Stimulated activated naive CD8-positive, alpha-beta T cell treated with anti-CD3 and anti-CD28 coated beads, Interleukin-15, Interleukin-2, amounts not matched to agents 100 ng/mL and 50 ng/mL, for 24 hours (primary cell): Measurements from ENCODE around the gene CSNK1G1.
A peak's percentile ranks its signal among the peaks of the same experiment; 100 is the strongest.
"Not testable (repeated sequence)": the region's sequence is repeated elsewhere in the genome, so short reads cannot be mapped to it uniquely, and the experiment has no call there.

Experiments used
- H3K27ac Mint-ChIP-seq: one replicate; pipeline ENCODE4 v1.8.0; 2021; ENCODE audit warnings: mild to moderate bottlenecking, mixed read lengths
- H3K27me3 Mint-ChIP-seq: one replicate; pipeline ENCODE4 v1.8.0; 2021; ENCODE audit warnings: mixed read lengths
- H3K36me3 Mint-ChIP-seq: one replicate; pipeline ENCODE4 v1.8.0; 2021; ENCODE audit warnings: low read depth, mixed read lengths
- H3K4me1 Mint-ChIP-seq: one replicate; pipeline ENCODE4 v1.8.0; 2021; ENCODE audit warnings: low read depth, mixed read lengths
- H3K4me3 Mint-ChIP-seq: one replicate; pipeline ENCODE4 v1.8.0; 2021; ENCODE audit warnings: mild to moderate bottlenecking, mixed read lengths
- H3K9me3 Mint-ChIP-seq: one replicate; pipeline ENCODE4 v1.8.0; 2021; ENCODE audit warnings: mixed read lengths

Gene CSNK1G1

GRCh38 chr15:64369078-64369607 is 13.2 kb upstream of the CSNK1G1 start:
- no peak overlapping the region for H3K27ac Mint-ChIP-seq
- H3K4me1 Mint-ChIP-seq = peaks cover 10% of the 10 kb centered on the region
- no peaks in the 10 kb centered on the region for H3K9me3 Mint-ChIP-seq
- no peak overlapping the region for H3K4me3 Mint-ChIP-seq
- no peaks in the 10 kb centered on the region for H3K27me3 Mint-ChIP-seq
- H3K36me3 Mint-ChIP-seq = peaks cover 32% of the 10 kb centered on the region

DNA sequence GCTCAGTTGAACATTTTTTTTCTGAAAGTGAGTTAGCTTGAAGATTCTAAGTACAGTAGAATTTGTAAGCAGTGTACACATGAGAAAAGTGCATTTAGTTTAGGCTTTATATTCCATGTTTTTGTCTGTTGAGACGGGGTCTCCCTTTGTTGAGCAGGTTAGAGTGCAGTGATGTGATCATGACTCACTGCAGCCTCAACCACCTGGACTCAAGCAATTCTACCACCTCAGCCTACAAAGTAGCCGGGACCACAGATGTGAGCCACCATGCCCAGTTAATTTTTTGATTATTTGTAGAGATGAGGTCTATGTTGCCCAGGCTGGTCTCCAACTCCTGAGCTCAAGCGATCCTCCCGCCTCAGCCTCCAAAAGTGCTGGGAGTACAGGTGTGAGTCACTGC is 5.3 kb upstream of the CSNK1G1 start:
- Mint-ChIP-seq H3K4me3 (no peak overlapping the region), H3K27me3 (no peaks in the 10 kb centered on the region), H3K9me3 (no peaks in the 10 kb centered on the region), H3K27ac (no peak overlapping the region), H3K4me1 (peaks cover 6% of the 10 kb centered on the region), H3K36me3 (peaks cover 17% of the 10 kb centered on the region)

GRCh38 chr15:64356710-64357040 is 702 bp upstream of the CSNK1G1 start:
- no peaks in the 10 kb centered on the region for H3K27me3 Mint-ChIP-seq
- H3K9me3 Mint-ChIP-seq = no peaks in the 10 kb centered on the region
- peak overlapping the region; percentile 92 for H3K27ac Mint-ChIP-seq
- peaks cover 19% of the 10 kb centered on the region for H3K4me1 Mint-ChIP-seq
- H3K36me3 Mint-ChIP-seq = peaks cover 3% of the 10 kb centered on the region
- H3K4me3 Mint-ChIP-seq = peak overlapping the region; percentile 89

- H3K27me3 Mint-ChIP-seq = no peaks in the 10 kb centered on the region
- H3K36me3 Mint-ChIP-seq = peaks cover 3% of the 10 kb centered on the region
- H3K9me3 Mint-ChIP-seq = no peaks in the 10 kb centered on the region
- peaks cover 23% of the 10 kb centered on the region for H3K4me1 Mint-ChIP-seq
- H3K4me3 Mint-ChIP-seq = peak overlapping the region; percentile 89
- H3K27ac Mint-ChIP-seq = peak overlapping the region; percentile 92
Measured at GRCh38 chr15:64355348-64355943, 527 bp downstream of the CSNK1G1 start.

DNA sequence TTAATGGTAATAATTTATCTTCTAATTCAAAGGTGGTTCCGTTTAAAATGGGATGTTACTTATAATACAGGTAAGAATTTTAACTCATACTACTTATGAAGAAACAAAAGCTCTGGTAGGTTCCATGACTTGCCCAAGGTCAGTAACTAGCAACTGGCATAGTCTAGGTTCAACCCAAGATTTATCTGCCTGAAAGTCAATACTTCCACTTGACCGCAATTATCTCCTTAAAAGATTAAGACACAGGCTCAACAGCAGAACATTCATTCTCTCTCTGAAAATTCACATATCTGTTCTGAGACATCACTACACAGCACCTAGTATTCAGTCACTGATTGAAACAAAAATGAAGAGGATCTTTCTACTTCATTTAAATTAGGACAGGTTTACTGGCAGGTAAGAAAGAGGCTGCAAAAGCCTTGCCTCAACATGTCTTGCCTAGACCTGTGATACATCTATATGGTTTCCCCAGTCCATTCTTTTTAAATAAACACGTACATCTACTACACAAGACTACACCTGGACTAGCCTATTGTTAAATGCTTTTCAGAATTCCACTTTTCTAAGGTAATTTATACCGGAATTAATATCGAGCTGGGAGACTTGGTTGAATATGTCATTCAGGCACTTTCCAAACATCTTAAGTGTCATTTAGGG is 1.2 kb downstream of the CSNK1G1 start:
- peaks cover 23% of the 10 kb centered on the region for H3K4me1 Mint-ChIP-seq
- no peaks in the 10 kb centered on the region for H3K9me3 Mint-ChIP-seq
- H3K4me3 Mint-ChIP-seq = peak overlapping the region; percentile 89
- H3K27me3 Mint-ChIP-seq = no peaks in the 10 kb centered on the region
- peaks cover 3% of the 10 kb centered on the region for H3K36me3 Mint-ChIP-seq
- H3K27ac Mint-ChIP-seq = peak overlapping the region; percentile 92

DNA sequence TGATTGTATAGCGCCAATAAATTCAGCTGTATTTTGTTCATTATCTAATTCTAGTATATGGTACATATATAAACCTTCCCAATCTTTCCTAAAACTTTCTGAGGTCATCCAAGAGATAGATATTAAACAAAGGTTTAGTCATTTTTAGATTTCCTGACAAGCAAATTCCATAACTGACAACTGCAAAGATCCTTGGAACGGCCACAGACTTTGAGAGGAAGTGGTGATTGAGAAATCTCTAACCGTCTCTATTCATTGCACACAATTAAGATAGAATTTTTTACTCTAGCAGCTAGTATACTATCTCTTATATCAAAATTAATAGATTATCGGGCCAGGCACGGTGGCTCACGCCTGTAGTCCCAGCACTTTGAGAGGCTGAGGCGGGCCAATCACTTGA is 4.7 kb downstream of the CSNK1G1 start:
- Mint-ChIP-seq H3K27ac (no peak overlapping the region), H3K4me3 (no peak overlapping the region)

GRCh38 chr15:64349375-64349774 is 6.6 kb downstream of the CSNK1G1 start:
- Mint-ChIP-seq H3K4me1 (peaks cover 23% of the 10 kb centered on the region), H3K36me3 (peaks cover 44% of the 10 kb centered on the region), H3K4me3 (no peak overlapping the region), H3K27ac (no peak overlapping the region), H3K9me3 (no peaks in the 10 kb centered on the region), H3K27me3 (no peaks in the 10 kb centered on the region)

More for the DNA sequence above, 4.7 kb downstream of the CSNK1G1 start:
- Mint-ChIP-seq H3K36me3 (peaks cover 32% of the 10 kb centered on the region), H3K4me1 (peaks cover 23% of the 10 kb centered on the region), H3K9me3 (no peaks in the 10 kb centered on the region), H3K27me3 (no peaks in the 10 kb centered on the region)

DNA sequence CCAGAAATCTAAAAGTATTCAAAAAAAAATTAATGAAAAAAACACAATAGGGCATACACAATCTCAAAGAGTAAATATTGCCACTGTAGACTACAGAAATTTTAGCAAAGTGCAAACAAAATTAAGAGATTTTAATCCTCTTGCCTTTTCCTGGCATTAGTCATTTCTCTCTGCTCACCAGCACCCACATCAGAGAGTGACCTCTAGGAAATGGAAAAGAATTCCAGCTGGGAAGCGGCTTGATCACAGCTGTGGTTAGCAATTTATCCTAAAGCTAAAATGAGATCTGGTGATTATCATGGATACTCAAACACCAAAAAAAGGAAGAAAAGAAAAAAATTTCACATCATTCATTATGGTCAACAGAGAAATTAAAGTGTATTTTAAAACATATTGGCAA is 7.5 kb downstream of the CSNK1G1 start:
- peaks cover 23% of the 10 kb centered on the region for H3K4me1 Mint-ChIP-seq
- H3K27ac Mint-ChIP-seq = no peak overlapping the region
- H3K36me3 Mint-ChIP-seq = peaks cover 45% of the 10 kb centered on the region
- no peaks in the 10 kb centered on the region for H3K27me3 Mint-ChIP-seq
- H3K9me3 Mint-ChIP-seq = no peaks in the 10 kb centered on the region
- no peak overlapping the region for H3K4me3 Mint-ChIP-seq

DNA sequence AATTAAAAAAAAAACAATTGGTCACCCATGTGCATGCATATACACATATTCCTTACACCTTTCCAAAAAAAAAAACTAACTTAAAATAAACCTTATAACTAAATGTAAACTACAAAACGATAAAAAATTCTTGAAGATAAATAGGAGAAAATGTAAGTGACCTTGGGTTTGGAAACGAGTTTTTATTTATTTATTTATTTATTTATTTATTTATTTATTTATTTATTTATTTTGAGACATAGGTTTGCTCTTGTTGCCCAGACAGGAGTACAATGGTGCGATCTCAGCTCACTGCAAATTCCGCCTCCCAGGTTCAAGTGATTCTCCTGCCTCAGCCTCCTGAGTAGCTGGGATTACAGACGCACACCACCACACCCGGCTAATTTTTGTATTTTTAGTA is 9.7 kb downstream of the CSNK1G1 start:
- H3K27ac Mint-ChIP-seq, H3K4me3 Mint-ChIP-seq, H3K27me3 Mint-ChIP-seq, H3K9me3 Mint-ChIP-seq: not testable (repeated sequence)
- peaks cover 62% of the 10 kb centered on the region for H3K36me3 Mint-ChIP-seq
- peaks cover 22% of the 10 kb centered on the region for H3K4me1 Mint-ChIP-seq

DNA sequence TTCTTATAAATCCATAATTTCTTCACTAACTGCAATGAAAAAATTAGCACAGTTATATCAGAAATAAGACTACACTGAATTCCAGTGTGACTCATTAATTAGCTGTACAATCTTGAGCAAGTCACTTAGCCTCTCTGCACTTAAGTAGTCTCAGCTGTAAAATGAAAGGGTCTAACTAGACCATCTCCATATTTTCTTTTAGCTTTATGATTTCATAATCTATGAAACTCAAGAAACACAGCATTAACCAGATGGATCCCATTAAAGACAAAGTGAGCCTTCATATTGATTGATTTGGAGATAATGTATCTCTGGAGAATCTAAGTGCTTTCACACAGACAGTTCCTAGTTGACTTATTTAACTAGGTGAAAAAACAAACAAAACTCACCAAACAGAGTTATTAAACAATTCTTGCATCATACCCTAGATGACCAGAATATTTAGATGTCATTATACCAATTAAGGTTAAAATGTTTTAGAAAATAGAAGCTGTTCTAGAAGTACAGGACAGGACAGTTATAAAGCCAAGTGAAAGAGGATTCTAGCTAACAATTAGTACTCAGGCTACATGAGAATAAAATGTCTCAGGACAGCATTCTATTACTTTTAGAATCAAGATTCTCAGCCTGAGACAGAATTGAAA is 11.2 kb downstream of the CSNK1G1 start:
- Mint-ChIP-seq H3K4me1 (peaks cover 19% of the 10 kb centered on the region), H3K4me3 (no peak overlapping the region), H3K36me3 (peaks cover 69% of the 10 kb centered on the region), H3K27me3 (no peaks in the 10 kb centered on the region), H3K27ac (no peak overlapping the region), H3K9me3 (no peaks in the 10 kb centered on the region)

DNA sequence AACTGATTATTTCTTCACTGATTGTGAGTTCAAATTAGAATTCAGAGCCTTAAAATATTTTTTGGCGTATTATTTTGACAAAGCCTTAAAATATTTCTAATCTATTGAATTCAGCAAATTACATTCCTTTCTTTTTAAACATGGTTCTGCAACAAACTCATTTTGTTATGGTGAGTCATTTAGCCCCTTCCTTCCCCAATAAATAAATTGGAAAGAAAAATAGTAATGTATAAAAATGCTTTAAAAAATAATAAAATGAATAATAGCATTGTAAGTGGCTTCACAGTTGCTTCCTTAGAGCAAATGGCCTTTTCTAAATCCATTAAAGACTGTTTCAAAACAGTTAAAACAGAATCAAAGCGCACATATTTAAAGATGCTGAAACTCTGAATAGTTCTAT is 12.1 kb downstream of the CSNK1G1 start:
- Mint-ChIP-seq H3K4me3 (no peak overlapping the region), H3K36me3 (peaks cover 68% of the 10 kb centered on the region), H3K27me3 (no peaks in the 10 kb centered on the region), H3K4me1 (peaks cover 19% of the 10 kb centered on the region), H3K27ac (no peak overlapping the region), H3K9me3 (no peaks in the 10 kb centered on the region)

DNA sequence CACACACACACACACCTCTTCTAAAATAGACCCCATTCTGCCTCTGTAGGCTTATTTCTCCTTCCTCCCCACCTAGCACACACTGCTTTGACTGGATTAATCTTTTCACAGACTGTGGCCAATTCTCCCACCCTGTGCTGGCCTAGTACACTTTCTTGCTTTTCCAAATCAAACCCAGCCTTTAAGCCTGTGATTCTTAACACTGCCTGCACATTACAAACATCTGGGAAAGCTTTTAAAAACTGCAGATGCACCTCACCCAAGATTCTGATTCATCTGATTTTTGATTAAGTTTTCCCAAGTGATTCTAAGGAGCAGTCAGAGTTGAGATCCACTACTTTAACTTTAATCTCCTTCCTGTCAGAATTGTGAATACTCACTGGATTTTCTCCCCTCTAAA is 12.8 kb downstream of the CSNK1G1 start:
- Mint-ChIP-seq H3K36me3 (peaks cover 64% of the 10 kb centered on the region), H3K9me3 (no peaks in the 10 kb centered on the region), H3K27ac (no peak overlapping the region), H3K27me3 (no peaks in the 10 kb centered on the region), H3K4me1 (peaks cover 17% of the 10 kb centered on the region), H3K4me3 (no peak overlapping the region)

DNA sequence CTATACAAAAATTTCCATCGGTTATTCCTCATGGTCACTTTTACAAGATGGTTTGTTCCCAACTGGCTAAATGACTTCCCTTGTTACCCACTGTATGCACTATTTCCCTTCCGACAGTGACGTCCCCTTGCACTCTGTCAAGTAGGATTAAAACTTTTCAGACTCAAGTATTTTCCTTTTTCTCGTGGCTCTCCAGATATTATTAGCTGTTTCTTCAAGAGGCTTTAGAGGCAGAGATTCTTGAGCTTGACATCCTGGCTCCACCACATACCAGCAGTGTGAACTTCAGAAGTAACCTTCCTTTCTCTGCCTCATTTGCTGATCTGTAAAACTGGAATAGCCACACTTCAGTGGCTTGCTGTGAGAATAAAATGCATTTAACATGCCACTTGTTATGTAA is 14.0 kb downstream of the CSNK1G1 start:
- Mint-ChIP-seq H3K36me3 (peaks cover 54% of the 10 kb centered on the region), H3K4me1 (peaks cover 13% of the 10 kb centered on the region), H3K27ac (no peak overlapping the region), H3K4me3 (no peak overlapping the region), H3K9me3 (no peaks in the 10 kb centered on the region), H3K27me3 (no peaks in the 10 kb centered on the region)

GRCh38 chr15:64340355-64340754 is 15.6 kb downstream of the CSNK1G1 start:
- no peak overlapping the region for H3K27ac Mint-ChIP-seq
- H3K36me3 Mint-ChIP-seq = peaks cover 46% of the 10 kb centered on the region
- peaks cover 20% of the 10 kb centered on the region for H3K4me1 Mint-ChIP-seq
- no peaks in the 10 kb centered on the region for H3K9me3 Mint-ChIP-seq
- H3K27me3 Mint-ChIP-seq = no peaks in the 10 kb centered on the region
- no peak overlapping the region for H3K4me3 Mint-ChIP-seq

- Mint-ChIP-seq H3K4me3 (no peak overlapping the region), H3K36me3 (peaks cover 37% of the 10 kb centered on the region), H3K4me1 (peaks cover 30% of the 10 kb centered on the region), H3K9me3 (no peaks in the 10 kb centered on the region), H3K27me3 (no peaks in the 10 kb centered on the region), H3K27ac (no peak overlapping the region)
Measured at GRCh38 chr15:64337761-64338160, 18.2 kb downstream of the CSNK1G1 start.
